Panc1 (cell line): Measurements from ENCODE around the gene CYGB. TPM values are rescaled to one million over a fixed set of nuclear protein-coding genes. Genes with fewer than 3 reads are reported as not detected.

Source experiments
- ATAC-seq: fragments of 200-7000 bp; cut with Tn5 transposase; 2 replicates; pipeline ENCODE4 v1.9.1; 2020; ENCODE audit warnings: mild to moderate bottlenecking, moderate library complexity
- BruUV-seq: library from RNA; stranded (reverse); fragments of 400-500 nt; replicated peaks from 2 replicates; lab custom pipeline; 2021; lab: Mats Ljungman, UMichigan
- CTCF ChIA-PET: fragments of 300-600 bp; sonication (Branson Sonifier 250); formaldehyde crosslinking; loops from one replicate; lab custom pipeline; 2022; ENCODE audit warnings: antibody characterized with exemption; lab: Charles Lee
- POLR2A ChIA-PET: fragments of 300-600 bp; sonication (Branson Sonifier 250); formaldehyde crosslinking; loops from one replicate; lab custom pipeline; 2022; ENCODE audit warnings: antibody characterized with exemption; lab: Charles Lee
- DNase-seq: peaks from one replicate; pipeline ENCODE4 v3.0.0-alpha.2; 2010; ENCODE audit warnings: low read depth, low spot score
- H3K27ac ChIP-seq: 2 replicates; pipeline ENCODE4 v1.5.1; 2011; ENCODE audit warnings: mild to moderate bottlenecking, low read length, inconsistent platforms
- H3K27me3 ChIP-seq: fragments of 200-500 bp; sonication (Bioruptor generic); 2 replicates; pipeline ENCODE4 v1.6.0; 2014; ENCODE audit warnings: low read length, inconsistent platforms; ENCODE audit not compliant: control insufficient read depth, insufficient read depth
- H3K36me3 ChIP-seq: fragments of 200-500 bp; sonication (Bioruptor generic); 2 replicates; pipeline ENCODE4 v1.5.1; 2014; ENCODE audit warnings: inconsistent platforms, mild to moderate bottlenecking, low read length, moderate library complexity; ENCODE audit not compliant: control insufficient read depth, insufficient read depth
- H3K4me1 ChIP-seq: 2 replicates; pipeline ENCODE4 v1.5.1; 2011; ENCODE audit warnings: inconsistent platforms, mild to moderate bottlenecking, low read length, moderate library complexity; ENCODE audit not compliant: control insufficient read depth, insufficient read depth
- H3K4me3 ChIP-seq, 2 experiments: 2 replicates each; pipeline ENCODE4 v1.5.1; 2011 to 2012; ENCODE audit warnings: low read depth in 2 of 2, low read length in 2 of 2, mild to moderate bottlenecking in 2 of 2, inconsistent platforms in 1 of 2, moderate library complexity in 1 of 2
- H3K9me3 ChIP-seq: fragments of 200-500 bp; sonication (Bioruptor generic); 2 replicates; pipeline ENCODE4 v1.5.1; 2014; ENCODE audit warnings: low read depth, mild to moderate bottlenecking, inconsistent platforms, low read length, moderate library complexity; ENCODE audit not compliant: control insufficient read depth, insufficient read depth
- CTCF ChIP-seq: fragments of 450-650 bp; IDR thresholded peaks from 2 replicates; pipeline ENCODE4 v1.5.1; 2017; ENCODE audit warnings: mild to moderate bottlenecking
- POLR2AphosphoS5 ChIP-seq: IDR thresholded peaks from 2 replicates; pipeline ENCODE4 v1.6.1; 2012; ENCODE audit warnings: mild to moderate bottlenecking, low read depth, low read length, moderate library complexity
- REST ChIP-seq, 2 experiments: IDR thresholded peaks; 2 replicates each; pipeline ENCODE4 v1.6.1; 2011 to 2012; ENCODE audit warnings: low read depth in 2 of 2, control low read depth in 1 of 2, low read length in 1 of 2, mild to moderate bottlenecking in 1 of 2, moderate library complexity in 1 of 2; ENCODE audit not compliant: insufficient read depth in 1 of 2
- SIN3A ChIP-seq: IDR thresholded peaks from 2 replicates; pipeline ENCODE4 v1.6.1; 2012; ENCODE audit warnings: low read depth, mild to moderate bottlenecking, low read length, moderate library complexity, borderline replicate concordance; ENCODE audit not compliant: insufficient read depth
- TCF7L2 ChIP-seq: IDR thresholded peaks from 2 replicates; pipeline ENCODE4 v1.6.1; 2011; ENCODE audit warnings: mild to moderate bottlenecking, low read depth, low read length, inconsistent platforms
- in situ Hi-C: cut with HindIII; loops from 2 replicates; pipeline ENCODE4 v1.10.0; 2016; ENCODE audit warnings: low sequenced_read_pairs, low pct_unique_long_range_greater_than_20kb
- intact Hi-C: fragments of 100-400 bp; cut with micrococcal nuclease; formaldehyde crosslinking; loops from one replicate; pipeline ENCODE4 v1.10.0; 2022; ENCODE audit not compliant: unreplicated experiment
- total RNA-seq: library from RNA; stranded (reverse); gene quantifications from one replicate; pipeline ENCODE4 v1.2.1, GENCODE V29; 2021; ENCODE audit not compliant: unreplicated experiment

CYGB gene
- total RNA-seq, 1 experiment from 2014 or later, result 6.0 TPM

DNA sequence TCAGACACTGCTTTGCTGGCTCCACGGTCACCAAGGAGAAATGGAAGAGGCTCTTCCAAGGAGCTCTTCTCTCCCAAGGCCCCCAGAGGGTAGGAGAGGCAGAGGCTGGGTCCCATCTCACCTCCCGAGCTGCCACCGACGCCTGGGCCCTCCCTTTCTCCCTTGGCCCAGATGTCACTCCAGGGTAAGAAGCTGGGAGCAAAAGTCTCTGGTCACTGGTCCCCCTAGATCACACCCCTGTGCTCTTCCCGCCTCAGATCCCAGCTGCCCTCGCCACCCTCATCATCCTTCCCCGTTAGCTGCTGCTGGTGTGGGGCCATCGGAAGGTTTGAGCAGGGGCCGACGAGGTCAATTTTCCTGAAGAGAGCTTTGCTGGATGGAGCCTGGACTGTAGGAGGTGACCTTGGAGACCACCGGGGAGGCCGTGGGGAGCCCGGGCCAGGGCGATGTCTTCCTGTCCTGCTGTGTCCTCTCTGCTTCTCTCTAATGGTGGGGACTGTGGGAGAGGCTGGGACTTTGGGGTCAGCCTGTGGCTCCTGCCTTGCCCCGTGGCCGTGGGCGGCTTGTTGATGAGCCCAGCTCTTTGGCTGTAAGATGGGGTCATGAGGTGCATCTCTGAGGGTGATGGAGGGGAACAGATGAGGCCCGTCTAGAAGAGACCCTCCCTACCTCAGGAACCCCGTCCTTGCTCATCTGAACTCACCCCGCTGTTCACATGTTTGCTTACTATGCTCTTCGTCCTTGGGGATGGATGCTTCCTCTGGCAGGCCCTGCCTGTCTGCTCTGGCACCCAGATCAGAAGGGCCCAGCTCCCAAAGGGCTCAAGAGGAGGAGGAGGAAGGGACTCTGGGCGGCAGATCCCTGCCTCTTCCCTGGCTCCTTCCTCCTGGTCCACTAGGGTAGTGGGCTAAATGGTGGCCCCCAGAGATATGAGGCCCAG, 24.9 kb downstream of the CYGB start:
- BruUV-seq, result no TSS peak
- CTCF ChIA-PET, result interaction anchor here (0.5 to 1.0 kb wide), 2 partner anchors 46 to 616 kb away, joined by 3 to 6 read pairs; partner anchors contain the start of genes AANAT and TRIM65
- intact Hi-C loops, result no loop called here

More for the DNA sequence above, 24.9 kb downstream of the CYGB start:
- DNase-seq, result no peak
- no peak for ATAC-seq
- Histone ChIP-seq H3K4me3 (no peak overlapping the region), H3K36me3 (no peaks in the 10 kb centered on the region), H3K9me3 (no peaks in the 10 kb centered on the region), H3K27ac (no peak overlapping the region), H3K27me3 (no peaks in the 10 kb centered on the region), H3K4me1 (no peaks in the 10 kb centered on the region)
- no peak for TF ChIP-seq SIN3A
- no peak for TF ChIP-seq POLR2AphosphoS5
- no peak for TF ChIP-seq TCF7L2
- TF ChIP-seq REST (IDR thresholded peaks at IDR 0.05; ENCODE audit: insufficient read depth in 1 of 2, low read depth in 2 of 2, low read length in 1 of 2), result no peak
- TF ChIP-seq CTCF, result no peak
- in situ Hi-C loops, result no loop called here
- POLR2A ChIA-PET, result no interaction called here
